IMR-90 (cell line): ENCODE data around the gene DNM2. TPM values are rescaled to one million over a fixed set of nuclear protein-coding genes. Genes with fewer than 3 reads are reported as not detected.

ENCODE experiments used
- ATAC-seq: fragments of 200-7000 bp; cut with Tn5 transposase; 2 replicates; pipeline ENCODE4 v1.9.1; 2020; ENCODE audit warnings: low read depth, mild to moderate bottlenecking, moderate library complexity
- BruUV-seq: library from RNA; stranded (reverse); fragments of 400-500 nt; replicated peaks from 2 replicates; lab custom pipeline; 2021; lab: Mats Ljungman, UMichigan
- CTCF ChIA-PET: fragments of 300-600 bp; formaldehyde crosslinking; extraction: SDS; loops from one replicate; lab custom pipeline; 2021; ENCODE audit warnings: antibody characterized with exemption; lab: Yijun Ruan, JAX
- POLR2A ChIA-PET: fragments of 300-600 bp; sonication (Branson Sonifier 250); formaldehyde crosslinking; loops from one replicate; lab custom pipeline; 2022; ENCODE audit warnings: antibody characterized with exemption; ENCODE audit not compliant: unreplicated experiment; lab: Charles Lee
- DNase-seq: peaks from one replicate; pipeline ENCODE4 v3.0.0; 2013
- H2AFZ ChIP-seq: replicated peaks from 2 replicates; pipeline ENCODE3; 2013; ENCODE audit warnings: low read length, mild to moderate bottlenecking; ENCODE audit not compliant: poor library complexity
- H2AK5ac ChIP-seq: 2 replicates; pipeline ENCODE4 v1.6.1; 2013; ENCODE audit warnings: low read depth, low read length, inconsistent platforms
- H2AK9ac ChIP-seq: replicated peaks from 2 replicates; pipeline ENCODE3; 2013; ENCODE audit warnings: mild to moderate bottlenecking, low read depth, low read length, moderate library complexity; ENCODE audit not compliant: poor library complexity
- H2BK120ac ChIP-seq: 2 replicates; pipeline ENCODE4 v1.6.1; 2013; ENCODE audit warnings: low read depth, low read length, inconsistent platforms
- H2BK15ac ChIP-seq: 3 replicates; pipeline ENCODE4 v1.6.1; 2013; ENCODE audit warnings: low read depth, low read length, inconsistent platforms
- H2BK20ac ChIP-seq: 2 replicates; pipeline ENCODE4 v1.6.1; 2013; ENCODE audit warnings: low read depth, mild to moderate bottlenecking, inconsistent platforms, low read length, moderate library complexity
- H2BK5ac ChIP-seq: 2 replicates; pipeline ENCODE4 v1.6.1; 2013; ENCODE audit warnings: mild to moderate bottlenecking, low read depth, low read length, inconsistent platforms; ENCODE audit not compliant: poor library complexity, severe bottlenecking
- H3K14ac ChIP-seq: replicated peaks from 2 replicates; pipeline ENCODE4 v1.6.1; 2013; ENCODE audit warnings: low read depth, low read length, inconsistent platforms
- H3K18ac ChIP-seq: 2 replicates; pipeline ENCODE4 v1.6.1; 2013; ENCODE audit warnings: low read depth, low read length, control low read depth
- H3K23ac ChIP-seq: 2 replicates; pipeline ENCODE4 v1.6.1; 2013; ENCODE audit warnings: low read depth, low read length, inconsistent platforms
- H3K27ac ChIP-seq: 2 replicates; pipeline ENCODE4 v1.5.1; 2013; ENCODE audit warnings: mild to moderate bottlenecking, control low read depth, low read length; ENCODE audit not compliant: insufficient read depth
- H3K27me3 ChIP-seq: 2 replicates; pipeline ENCODE4 v1.6.1; 2013; ENCODE audit warnings: low read length; ENCODE audit not compliant: control insufficient read depth, insufficient read depth
- H3K36me3 ChIP-seq: 2 replicates; pipeline ENCODE4 v1.6.1; 2013; ENCODE audit warnings: low read length, mixed read lengths; ENCODE audit not compliant: control insufficient read depth, insufficient read depth
- H3K4ac ChIP-seq: 2 replicates; pipeline ENCODE4 v1.6.1; 2013; ENCODE audit warnings: low read depth, low read length, inconsistent platforms
- H3K4me1 ChIP-seq: 2 replicates; pipeline ENCODE4 v1.6.1; 2013; ENCODE audit warnings: low read length, mixed read lengths; ENCODE audit not compliant: control insufficient read depth, insufficient read depth
- H3K4me2 ChIP-seq: 2 replicates; pipeline ENCODE4 v1.6.1; 2013; ENCODE audit warnings: low read depth, mild to moderate bottlenecking, control low read depth, low read length, moderate library complexity
- H3K4me3 ChIP-seq: 2 replicates; pipeline ENCODE4 v1.5.1; 2013; ENCODE audit warnings: low read depth, mild to moderate bottlenecking, control low read depth, low read length, moderate library complexity; ENCODE audit not compliant: insufficient read depth
- H3K56ac ChIP-seq: 2 replicates; pipeline ENCODE4 v1.6.1; 2013; ENCODE audit warnings: low read length, inconsistent platforms; ENCODE audit not compliant: insufficient read depth; ENCODE audit errors: extremely low read depth
- H3K79me1 ChIP-seq, 2 experiments: 2 replicates each; pipeline ENCODE4 v1.6.1; 2013; ENCODE audit warnings: low read length in 2 of 2, inconsistent platforms in 1 of 2, low read depth in 1 of 2
- H3K9ac ChIP-seq: 2 replicates; pipeline ENCODE4 v1.6.1; 2013; ENCODE audit warnings: low read depth, low read length, control low read depth
- H3K9me1 ChIP-seq: 2 replicates; pipeline ENCODE4 v1.6.1; 2013; ENCODE audit warnings: low read length, inconsistent platforms; ENCODE audit not compliant: insufficient read depth
- H3K9me3 ChIP-seq: 2 replicates; pipeline ENCODE4 v1.6.1; 2013; ENCODE audit warnings: low read length; ENCODE audit not compliant: control insufficient read depth, insufficient read depth
- H4K20me1 ChIP-seq: 2 replicates; pipeline ENCODE4 v1.6.1; 2013; ENCODE audit warnings: low read length, inconsistent platforms; ENCODE audit not compliant: insufficient read depth
- H4K5ac ChIP-seq: 2 replicates; pipeline ENCODE4 v1.6.1; 2013; ENCODE audit warnings: mild to moderate bottlenecking, low read depth, low read length, control low read depth
- H4K8ac ChIP-seq, 2 experiments: 2 replicates each; pipeline ENCODE4 v1.6.1; 2013; ENCODE audit warnings: low read depth in 2 of 2, low read length in 2 of 2, control low read depth in 1 of 2, inconsistent platforms in 1 of 2
- H4K91ac ChIP-seq: 2 replicates; pipeline ENCODE4 v1.6.1; 2013; ENCODE audit warnings: low read depth, low read length, inconsistent platforms; ENCODE audit not compliant: insufficient read depth
- BHLHE40 ChIP-seq: fragments of 150-350 bp; IDR thresholded peaks from 2 replicates; pipeline ENCODE4 v1.6.1; 2016; ENCODE audit warnings: mild to moderate bottlenecking, low read depth, low read length
- MAZ ChIP-seq: IDR thresholded peaks from 2 replicates; pipeline ENCODE4 v1.6.1; 2012; ENCODE audit warnings: low read depth, mild to moderate bottlenecking, low read length, improper control_type of control experiment, moderate library complexity, borderline replicate concordance
- MXI1 ChIP-seq: IDR thresholded peaks from 2 replicates; pipeline ENCODE4 v1.6.1; 2012; ENCODE audit warnings: low read depth, mild to moderate bottlenecking, low read length, moderate library complexity, borderline replicate concordance
- NFE2L2 ChIP-seq: fragments of 150-350 bp; IDR thresholded peaks from 2 replicates; pipeline ENCODE4 v1.6.1; 2016; ENCODE audit warnings: low read depth, mild to moderate bottlenecking, low read length
- RAD21 ChIP-seq: IDR thresholded peaks from 2 replicates; pipeline ENCODE4 v1.6.1; 2012; ENCODE audit warnings: low read length, improper control_type of control experiment
- RCOR1 ChIP-seq: IDR thresholded peaks from 2 replicates; pipeline ENCODE4 v1.6.1; 2012; ENCODE audit warnings: mild to moderate bottlenecking, low read length, improper control_type of control experiment; ENCODE audit not compliant: insufficient replicate concordance
- WGBS, 2 experiments: methylation state at CpG; one replicate each; pipeline versions ENCODE4 v1.1.5 to v1.1.7; 2013; ENCODE audit warnings: missing lambda C conversion rate in 2 of 2; ENCODE audit not compliant: insufficient read length in 1 of 2; ENCODE audit errors: extremely low coverage in 2 of 2; 5-methylcytosine and 5-hydroxymethylcytosine counted together
- dilution Hi-C: fragments of 300-500 bp; cut with HindIII; formaldehyde crosslinking; loops from one replicate; pipeline ENCODE4 v1.14.3; 2018; ENCODE audit warnings: low sequenced_read_pairs; ENCODE audit not compliant: unreplicated experiment
- in situ Hi-C: fragments of 300-500 bp; cut with MboI; formaldehyde crosslinking; loops from 3 replicates; pipeline ENCODE4 v1.14.3; 2019; ENCODE audit warnings: low sequenced_read_pairs, inconsistent platforms, mixed read lengths
- intact Hi-C: fragments of 100-400 bp; cut with micrococcal nuclease; formaldehyde crosslinking; loops from 2 replicates; pipeline ENCODE4 v1.10.0; 2022
- polyA plus RNA-seq, 3 experiments: library from polyadenylated mRNA; depleted of rRNA; stranded (reverse); fragments of >200 nt; gene quantifications; 2 replicates each; pipeline ENCODE4 v1.2.3, GENCODE V29; 2012; ENCODE audit warnings: low replicate concordance in 1 of 3
- total RNA-seq: library from RNA; depleted of rRNA; stranded (reverse); fragments of >200 nt; gene quantifications from 2 replicates; pipeline ENCODE4 v1.2.3, GENCODE V29; 2012
- TF ChIP-seq, protein P1 (sequence below): fragments of 150-350 bp; IDR thresholded peaks from 2 replicates; pipeline ENCODE4 v1.6.1; 2016; ENCODE audit warnings: low read depth, mild to moderate bottlenecking, low read length, moderate library complexity, borderline replicate concordance

The DNM2 gene
- total and polyA plus RNA-seq, 2 of the 4 experiments (the other 2 are of a cell fraction) = 55.6 to 74.2 TPM

DNA sequence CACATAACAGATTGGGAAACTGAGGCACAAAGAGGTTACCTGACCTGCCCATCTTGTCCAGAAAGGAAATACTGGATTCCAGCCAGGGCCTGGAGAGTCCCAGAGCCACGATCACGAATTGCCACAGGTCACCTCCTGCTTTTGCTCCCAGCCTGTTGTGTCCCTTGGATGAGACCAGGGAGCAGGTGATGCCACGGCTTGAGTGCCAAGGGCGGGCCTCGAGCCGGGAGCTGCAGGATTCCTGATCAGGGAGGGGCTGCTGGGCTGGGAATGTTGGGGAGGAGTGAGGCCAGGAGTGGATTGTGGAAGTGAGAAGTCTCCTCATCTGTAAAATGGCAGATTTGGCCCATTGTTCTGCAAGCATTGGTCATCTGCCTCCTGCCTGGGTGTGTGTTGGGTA lies 29.4 kb downstream of the DNM2 start:
- Histone ChIP-seq H4K20me1 (peaks cover 87% of the 10 kb centered on the region), H4K8ac (no peak overlapping the region), H3K27ac (no peak overlapping the region), H3K18ac (no peak overlapping the region), H3K23ac (no peak overlapping the region), H3K79me1 (peaks cover 13 to 91% of the 10 kb centered on the region in 2 experiments; a peak in 3 of 4 replicates), H2BK20ac (no peak overlapping the region), H3K9me3 (no peaks in the 10 kb centered on the region), H3K27me3 (no peaks in the 10 kb centered on the region), H3K4ac (no peak overlapping the region), H3K4me3 (no peak overlapping the region), H2BK15ac (no peak overlapping the region), H3K4me1 (peaks cover 15% of the 10 kb centered on the region), H3K56ac (no peak overlapping the region), H3K14ac (no peak overlapping the region), H2AK9ac (no peak overlapping the region), H3K9ac (no peak overlapping the region), H4K5ac (no peak overlapping the region), H3K9me1 (peaks cover 30% of the 10 kb centered on the region), H2AFZ (no peak overlapping the region), H4K91ac (no peak overlapping the region), H3K36me3 (no peaks in the 10 kb centered on the region), H2BK5ac (no peak overlapping the region), H2AK5ac (no peak overlapping the region), H3K4me2 (no peak overlapping the region), H2BK120ac (no peak overlapping the region)
- WGBS, 2 experiments = 81% methylated on average over 2 of the region's 6 CpGs; no CpG with 5 or more reads in 1 of the 2 experiments
- TF ChIP-seq MXI1 (no peak), MAZ (no peak), RAD21 (no peak), BHLHE40 (no peak), NFE2L2 (no peak), RCOR1 (no peak)
- TF ChIP-seq, protein P1, sequence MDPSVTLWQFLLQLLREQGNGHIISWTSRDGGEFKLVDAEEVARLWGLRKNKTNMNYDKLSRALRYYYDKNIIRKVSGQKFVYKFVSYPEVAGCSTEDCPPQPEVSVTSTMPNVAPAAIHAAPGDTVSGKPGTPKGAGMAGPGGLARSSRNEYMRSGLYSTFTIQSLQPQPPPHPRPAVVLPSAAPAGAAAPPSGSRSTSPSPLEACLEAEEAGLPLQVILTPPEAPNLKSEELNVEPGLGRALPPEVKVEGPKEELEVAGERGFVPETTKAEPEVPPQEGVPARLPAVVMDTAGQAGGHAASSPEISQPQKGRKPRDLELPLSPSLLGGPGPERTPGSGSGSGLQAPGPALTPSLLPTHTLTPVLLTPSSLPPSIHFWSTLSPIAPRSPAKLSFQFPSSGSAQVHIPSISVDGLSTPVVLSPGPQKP = no peak
- ATAC-seq = no peak
- in situ Hi-C loops (no loop called here), intact Hi-C loops (no loop called here), dilution Hi-C loops (no loop called here)
- no peak for DNase-seq
- no TSS peak for BruUV-seq
- POLR2A ChIA-PET = no interaction called here
- CTCF ChIA-PET = no interaction called here
